HG02588 (cell line): ENCODE measurements around the gene ERF.

Source experiments
- ATAC-seq: cut with Tn5 transposase; IDR thresholded peaks from one replicate; pipeline ENCODE4 v1.9.1; 2021; ENCODE audit warnings: mild to moderate bottlenecking, moderate library complexity; ENCODE audit not compliant: unreplicated experiment

The ERF gene

DNA sequence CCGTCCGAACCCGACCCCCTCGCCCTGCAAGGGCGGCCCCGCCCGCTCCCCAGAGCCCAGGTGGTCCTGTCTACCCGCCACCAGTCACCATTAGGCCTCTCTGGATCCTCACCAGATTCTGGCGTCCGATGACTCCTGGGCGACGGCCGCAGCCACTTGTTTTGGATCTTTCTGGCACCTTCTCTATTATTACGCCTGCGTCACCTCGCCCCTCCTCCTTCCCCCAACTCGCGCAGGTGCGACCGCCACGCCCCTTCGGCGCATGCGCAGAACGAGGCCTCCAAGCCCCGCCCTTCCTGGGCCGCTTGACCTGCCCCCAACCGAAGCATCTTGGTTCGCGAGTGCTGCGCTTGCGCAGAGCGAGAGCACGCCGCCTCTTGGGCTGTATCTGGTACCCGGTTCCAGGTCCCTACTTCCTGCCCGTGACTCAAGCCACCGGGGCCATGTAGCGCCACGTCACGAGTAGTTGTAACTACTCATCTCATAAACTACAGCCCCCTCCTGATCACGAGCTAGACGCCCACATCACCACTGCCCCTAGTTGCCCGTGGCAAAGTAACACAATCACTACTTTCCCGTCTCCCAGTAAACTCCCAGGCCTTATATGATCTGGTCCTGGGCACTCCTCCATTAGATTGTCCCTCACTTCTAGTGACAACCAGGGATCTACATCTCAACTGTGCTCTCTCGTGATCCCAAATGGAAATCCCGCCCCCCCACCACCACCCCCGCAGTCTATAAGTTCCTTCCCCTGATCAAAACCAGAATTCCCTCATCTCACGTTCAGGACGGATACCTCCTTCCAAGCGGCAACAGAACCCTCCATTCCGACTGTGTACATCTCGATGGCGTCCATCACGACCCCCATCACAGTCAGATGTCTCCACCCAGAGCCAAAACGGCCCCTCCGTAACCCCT, 37.1 kb downstream of the ERF start, which contains the start of gene DEDD2:
DEDD2 (minus strand) TSS at position 158 of the 918 bp plus-strand sequence. CDS start 670 bp downstream, outside the sequence.
- ATAC-seq = peak; percentile 61

DNA sequence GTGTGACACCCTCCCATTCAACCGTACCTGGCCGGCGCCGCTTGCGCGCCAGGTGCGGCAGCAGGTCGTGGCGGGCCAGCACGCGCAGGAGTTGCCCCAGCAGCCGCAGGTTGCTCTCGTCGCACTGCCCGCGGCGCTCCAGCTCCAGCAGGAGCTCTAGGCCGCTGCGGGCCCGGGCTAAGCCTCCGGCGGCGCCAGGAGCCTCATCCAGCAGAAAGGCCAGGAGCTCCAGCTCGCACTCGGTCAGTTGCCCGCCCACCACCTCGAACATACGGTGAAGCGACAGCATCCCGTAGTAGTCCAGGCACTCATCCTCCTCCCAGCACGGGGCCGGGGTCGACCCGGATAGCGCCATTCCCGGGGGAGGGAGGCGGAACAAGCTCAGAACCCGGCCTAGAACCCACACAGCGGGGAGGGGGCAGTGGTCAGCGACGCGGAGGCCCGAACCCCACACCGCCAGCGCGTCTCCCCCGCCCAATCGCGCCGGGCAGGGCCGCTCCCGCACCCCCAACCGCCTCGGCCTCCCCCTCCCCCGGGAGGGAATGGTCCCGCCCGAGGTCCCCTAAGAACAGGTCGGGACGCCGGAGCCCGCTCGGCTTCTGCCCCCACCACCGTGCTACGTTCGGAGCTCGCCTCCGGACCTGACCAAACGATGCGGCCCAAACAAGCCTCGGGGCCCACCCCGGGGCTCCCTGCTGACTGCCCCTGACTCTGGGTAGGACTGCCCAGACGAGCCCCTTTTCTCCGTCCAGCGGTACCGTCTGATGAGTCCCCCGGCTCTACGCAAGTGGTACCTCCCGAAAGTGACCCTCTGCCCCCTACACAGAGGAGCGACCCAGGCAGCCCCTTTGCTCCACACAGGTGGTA, 38.0 kb downstream of the ERF start:
- ATAC-seq = peak; percentile 15

DNA sequence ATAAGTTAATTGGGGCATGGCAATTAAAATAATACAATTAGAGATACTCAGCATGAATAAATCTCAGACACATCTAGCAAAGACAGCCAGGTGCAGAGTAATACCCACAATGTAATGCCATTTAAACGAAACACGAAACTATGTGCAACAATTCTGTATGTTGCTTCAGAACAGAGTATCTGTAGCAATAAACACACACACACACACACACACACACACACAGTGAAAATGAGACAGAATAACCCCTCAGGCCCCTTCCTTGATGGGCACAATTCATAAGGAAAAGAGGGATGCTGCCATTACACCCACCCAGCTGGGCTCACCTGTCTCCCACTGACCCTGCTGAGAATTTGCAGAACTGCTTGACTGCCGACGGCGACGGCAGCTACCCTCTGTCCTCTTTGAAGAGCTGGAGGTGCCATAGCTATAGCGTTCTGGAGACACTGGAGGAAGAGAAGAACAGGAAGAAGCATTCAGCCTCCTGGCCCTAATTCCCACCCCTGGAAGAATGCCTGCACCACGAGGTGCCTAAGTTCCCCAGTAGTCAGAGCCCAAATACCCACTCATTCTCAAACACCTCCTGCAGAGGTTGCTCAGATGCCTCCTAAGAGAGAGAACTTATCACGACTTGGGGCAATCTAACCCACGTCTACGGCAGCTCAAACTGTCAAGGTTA, 40.0 kb downstream of the ERF start:
- ATAC-seq = no peak

DNA sequence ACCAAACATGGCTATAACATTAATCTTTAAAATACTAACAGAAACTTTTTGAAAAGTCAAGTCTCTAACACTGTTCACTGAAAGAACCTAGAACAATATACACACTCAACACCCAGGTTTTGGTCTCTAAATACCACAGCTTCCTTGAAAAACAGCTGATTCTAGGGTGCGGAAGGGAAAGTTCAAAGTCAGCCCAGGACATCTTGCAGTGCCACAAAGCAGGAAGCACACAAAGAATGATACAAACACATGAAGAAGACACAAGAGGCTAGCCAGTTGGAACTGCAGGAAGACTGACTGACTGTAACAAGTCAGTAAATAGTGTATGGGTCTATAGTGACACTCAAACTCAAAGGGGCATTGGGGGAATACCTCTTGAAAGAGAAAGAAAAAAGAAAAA, 42.0 kb downstream of the ERF start:
- ATAC-seq = no peak

DNA sequence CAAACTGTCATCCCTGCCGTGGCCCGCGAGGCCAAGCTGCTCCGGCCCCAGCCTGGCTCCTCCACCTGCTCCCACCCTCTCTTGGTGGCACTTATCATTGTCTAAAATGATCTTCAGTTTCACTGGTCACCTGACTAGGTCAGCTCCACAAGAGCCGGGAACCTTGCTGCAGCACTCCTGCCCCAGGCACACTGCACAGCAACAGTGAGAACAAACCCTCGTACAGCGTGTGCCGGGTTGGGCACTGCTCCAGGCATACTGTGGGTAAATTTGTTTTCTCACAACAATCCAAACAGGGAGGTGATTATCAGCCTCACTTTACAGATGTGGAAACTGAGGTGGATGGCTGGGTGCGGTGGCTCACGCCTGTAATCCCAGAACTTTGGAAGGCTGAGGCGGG, 46.3 kb downstream of the ERF start:
- ATAC-seq = no peak

DNA sequence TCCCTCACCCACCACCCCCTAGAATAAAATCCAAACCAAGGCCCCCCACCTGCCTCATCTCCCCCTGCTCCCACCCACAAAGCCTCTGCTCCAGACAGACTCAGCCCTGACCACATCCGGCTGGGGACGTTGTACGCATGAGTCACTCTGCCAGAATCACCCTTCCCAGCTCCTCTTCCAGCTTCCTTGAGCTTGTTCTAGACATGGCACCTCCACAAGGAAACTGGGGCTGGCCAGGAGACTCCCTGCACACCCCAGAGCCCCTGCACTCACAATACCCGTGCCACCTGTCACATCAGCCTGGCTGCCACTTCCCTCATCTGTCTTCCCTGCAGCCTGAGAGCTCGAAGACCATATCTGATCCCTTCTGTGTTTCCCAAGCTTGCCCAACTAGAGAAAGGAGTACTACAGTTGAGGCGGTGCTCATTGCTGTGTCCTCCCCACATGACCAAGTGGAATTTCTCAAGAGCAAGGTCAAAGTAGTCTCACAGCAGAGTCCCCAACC, 47.1 kb downstream of the ERF start:
- no peak for ATAC-seq

DNA sequence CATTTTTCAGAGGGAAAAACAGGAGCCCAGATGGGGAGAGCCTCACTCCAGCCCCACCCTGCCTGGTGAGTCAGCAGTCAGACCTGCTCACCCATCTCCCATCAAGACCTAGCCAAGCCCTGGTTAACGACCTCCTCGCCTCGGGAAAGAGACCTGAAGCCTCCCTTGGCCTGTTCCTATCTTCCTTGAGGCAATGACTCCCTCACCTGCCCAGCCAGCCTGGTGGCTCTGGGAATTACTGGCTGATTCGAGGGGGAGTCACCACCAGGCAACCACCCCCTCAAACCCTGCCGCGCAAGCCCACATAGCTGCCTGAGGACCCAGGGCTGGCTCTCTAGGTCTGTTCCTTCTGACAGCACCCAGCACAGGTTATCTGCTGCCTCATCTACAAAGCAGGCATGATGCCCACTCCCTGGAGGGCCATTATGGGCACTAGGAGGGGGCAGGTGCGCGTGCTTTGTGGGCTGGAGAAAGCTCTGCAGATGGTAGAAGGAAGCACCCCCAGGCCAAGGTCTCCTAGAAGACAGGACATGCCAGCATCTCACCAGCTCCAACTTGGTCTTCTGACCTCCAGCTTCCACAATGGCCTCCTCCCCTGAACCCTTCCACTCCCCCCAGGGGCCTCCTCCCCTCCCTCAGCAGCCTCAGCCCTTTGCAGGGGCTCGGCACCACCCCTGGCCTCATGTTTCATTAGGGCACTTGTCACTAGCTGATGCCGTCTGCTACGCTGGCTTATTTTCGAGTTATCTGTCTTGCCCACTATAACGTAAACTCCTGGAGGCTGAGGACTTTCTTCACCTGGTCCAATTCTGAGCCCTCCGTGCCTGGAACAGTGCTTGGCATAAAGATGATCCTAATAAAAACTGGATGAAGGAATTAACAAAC, 47.8 kb downstream of the ERF start:
- no peak for ATAC-seq

DNA sequence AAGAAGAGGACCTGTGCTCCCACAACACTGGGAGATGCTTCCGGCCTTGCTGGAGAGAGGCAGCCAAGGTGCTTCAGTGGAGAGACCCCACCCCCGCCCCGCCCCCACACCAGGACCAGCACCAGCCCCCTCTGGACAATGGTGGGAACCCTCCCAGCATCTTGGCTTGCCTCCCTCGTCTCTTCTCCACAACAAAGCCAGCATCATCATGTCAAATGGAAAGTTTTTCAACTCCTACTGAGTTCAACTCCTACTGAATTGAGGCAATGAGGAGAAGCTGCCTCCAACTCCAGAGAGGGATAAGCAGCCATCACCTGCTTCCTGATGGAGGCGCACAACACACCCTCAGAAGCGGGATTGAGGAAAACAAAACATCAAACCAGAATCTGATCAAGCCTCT, 50.3 kb downstream of the ERF start:
- no peak for ATAC-seq

DNA sequence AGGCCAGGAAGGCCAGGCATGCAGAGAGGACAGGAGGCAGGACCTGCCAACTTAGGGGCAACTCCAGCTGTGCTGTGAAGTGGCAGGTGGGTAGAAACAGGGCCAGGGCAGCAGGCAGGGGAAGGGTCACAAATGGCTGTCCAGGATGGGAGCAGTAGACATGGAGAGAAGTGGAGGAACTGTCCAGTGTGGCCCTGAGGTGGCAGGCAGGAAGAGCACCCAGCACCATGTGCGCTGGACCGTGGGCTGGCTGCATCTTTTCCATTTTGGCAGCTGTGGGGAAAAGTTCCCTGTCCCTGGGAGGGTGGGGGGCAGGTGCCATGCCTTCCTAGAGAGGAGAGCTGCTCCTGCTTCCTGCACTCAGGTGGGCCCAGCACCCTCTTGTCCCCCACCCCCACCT, 51.2 kb downstream of the ERF start:
- ATAC-seq = no peak

DNA sequence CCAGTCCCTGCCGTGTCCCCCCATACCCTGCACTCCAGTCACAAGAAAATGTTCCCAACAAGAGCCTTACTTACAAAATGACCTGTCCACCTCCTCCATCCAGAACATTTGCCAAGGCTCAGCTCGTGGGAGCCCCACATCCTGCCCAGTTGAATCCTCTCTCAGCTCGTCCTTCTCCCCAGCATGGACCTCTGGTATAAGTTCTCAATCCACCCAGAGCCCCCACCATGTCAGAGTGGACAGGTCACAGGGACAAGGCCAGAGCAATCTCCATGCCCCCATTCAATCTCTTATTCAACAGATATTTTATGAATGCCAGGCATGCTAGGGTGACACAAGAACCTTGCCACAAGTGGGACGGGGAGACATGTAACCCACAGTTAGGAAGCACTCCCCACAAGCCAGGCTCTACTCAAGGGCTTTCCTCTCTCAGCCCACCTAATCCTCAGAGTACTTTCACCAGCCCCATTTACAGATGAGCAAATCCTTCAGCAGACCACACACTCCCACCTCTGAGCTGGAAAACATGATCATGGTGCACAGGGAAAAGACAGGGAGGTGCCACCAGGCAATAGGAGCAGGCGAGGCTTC, 52.5 kb downstream of the ERF start:
- no peak for ATAC-seq

DNA sequence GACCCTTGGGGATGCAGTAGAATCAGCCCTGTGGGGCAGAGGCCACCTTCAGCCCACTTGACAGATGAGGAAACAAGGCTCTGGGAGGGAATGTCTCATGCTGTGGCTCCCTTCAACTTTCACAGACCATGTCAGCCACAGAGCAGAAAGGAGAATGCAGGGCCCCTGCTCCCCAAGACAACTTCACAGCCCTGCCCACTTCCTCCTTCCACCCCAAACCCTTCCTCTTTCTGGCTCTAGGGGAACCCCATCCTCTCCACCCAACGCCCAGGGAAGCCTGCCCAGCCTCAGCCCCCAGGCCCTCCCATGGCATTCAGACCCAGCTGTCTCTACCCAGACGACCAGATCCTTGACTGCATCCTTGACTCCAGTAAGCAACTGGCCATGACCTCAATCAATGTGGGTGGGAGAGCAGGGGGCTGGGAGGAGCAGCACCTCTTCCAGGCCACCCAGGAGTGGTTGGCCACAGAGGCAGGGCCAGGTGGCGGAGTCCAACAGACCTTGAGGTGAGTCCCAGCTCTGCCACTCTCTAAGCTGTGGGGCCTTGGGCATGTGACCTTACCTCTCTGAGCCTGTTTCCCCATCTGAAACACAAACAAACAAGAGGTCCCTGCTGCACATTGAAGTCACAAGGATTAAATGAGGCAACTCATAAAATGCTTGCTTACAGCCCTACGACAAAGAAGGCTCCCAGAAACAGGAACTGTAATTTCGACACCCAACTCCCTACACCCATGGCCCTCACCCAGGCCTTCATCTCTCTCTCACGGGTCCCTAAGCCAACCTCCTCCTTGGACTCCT, 53.2 kb downstream of the ERF start:
- ATAC-seq = peak; percentile 40

DNA sequence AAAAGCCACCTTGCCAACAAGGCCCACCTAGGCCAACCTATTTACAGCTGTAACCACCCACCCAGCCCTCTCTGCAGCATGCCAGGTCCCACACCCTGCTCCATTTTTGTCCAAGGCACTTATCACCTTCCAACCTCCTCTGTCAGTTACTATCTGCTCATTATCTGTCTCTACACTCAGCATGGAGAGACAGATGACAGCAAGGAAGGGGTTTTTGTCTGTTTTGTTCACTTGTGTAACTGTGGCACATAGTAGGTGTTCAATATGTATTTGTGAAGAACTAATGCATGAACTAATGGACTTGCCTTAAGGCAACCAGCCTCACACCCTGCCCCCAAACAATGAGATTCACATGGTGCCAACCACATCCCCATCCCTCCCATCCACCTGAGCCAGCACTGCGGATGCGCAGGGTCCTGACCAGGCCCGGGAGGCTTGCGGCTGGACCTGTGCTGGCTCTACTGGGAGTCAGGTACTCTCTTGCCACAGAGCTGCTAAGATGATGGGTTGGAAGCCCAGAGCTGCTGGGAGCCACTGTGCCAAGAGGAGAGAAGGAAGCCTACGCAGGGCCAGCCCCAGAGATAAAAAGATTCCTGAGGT, 54.7 kb downstream of the ERF start:
- ATAC-seq = no peak

DNA sequence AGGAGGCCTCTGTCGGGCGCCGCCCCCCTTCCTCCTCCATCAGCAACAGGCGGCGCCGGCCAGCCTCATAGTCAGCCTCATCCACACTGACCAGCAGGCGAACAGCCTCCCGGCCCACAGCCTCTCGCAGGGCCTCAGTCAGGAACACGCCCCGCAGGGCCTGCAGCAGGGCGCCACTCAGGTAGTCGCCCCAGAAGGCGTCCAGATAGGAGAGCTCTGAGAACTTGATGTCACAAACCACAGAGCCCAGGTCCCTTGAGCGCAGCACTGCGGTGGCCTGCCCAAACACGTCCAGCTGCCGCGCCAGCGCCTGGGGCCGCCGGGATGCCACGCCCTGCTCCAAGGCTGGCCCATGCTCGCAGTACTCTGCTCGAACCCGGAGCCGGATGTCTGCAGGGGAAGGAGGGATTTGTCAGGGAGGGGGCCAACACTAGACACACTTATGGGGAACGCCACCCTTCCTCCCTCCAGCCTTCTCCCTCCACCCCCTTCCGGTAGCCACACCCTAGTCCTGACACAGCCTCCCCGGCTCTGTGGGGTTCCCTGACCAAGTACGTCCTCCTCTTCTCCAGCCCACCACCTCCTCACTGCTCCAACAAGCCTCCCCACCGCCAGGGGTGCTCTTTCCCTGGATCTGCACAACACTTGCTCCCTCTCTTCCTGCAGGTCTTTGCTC, 55.4 kb downstream of the ERF start:
- ATAC-seq = peak; percentile 45

DNA sequence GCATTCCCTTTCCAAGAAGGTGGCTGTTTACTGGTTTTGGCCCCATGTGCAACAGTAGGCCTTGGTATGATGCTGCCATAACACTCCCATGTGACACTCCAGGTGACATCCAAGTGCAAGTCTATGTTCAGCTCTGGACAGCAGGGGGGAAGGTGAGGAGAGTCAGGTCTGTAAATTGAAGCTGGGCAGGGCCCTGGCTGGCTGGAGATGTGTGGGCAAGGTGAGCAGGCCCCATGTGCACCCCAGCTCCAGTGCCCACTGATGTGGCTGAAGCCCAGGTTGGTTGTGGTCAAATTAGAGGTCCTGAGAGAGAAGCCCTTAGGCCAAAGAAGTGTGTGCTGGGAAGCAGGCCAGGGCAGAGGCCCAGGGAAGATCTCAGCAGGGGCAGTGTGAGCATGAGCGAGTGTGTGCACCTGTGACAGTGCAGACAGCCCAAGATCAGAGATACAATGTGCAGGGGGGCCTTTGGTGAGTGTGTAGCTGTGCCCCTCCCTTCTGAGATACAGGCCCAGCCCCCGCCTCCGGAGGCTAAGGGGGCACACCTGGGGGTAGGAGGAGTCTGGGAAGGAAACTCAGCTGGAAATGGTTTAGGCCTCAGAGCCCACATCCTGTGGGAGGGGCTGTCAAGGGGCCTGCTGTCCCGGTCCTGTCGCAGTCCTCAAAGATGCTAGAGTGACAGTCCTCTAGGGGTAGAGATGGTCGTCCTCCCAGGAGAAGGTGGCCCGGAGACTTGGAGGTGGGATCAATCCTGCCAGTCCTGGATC, 56.1 kb downstream of the ERF start:
- ATAC-seq = peak; percentile 36
